SK-N-SH (cell line): Measurements from ENCODE around the gene DUSP10. TPM values are rescaled to one million over a fixed set of nuclear protein-coding genes. Genes with fewer than 3 reads are reported as not detected.

ENCODE experiments used
- CTCF ChIA-PET: fragments of 300-600, 350-600 bp; formaldehyde crosslinking; extraction: SDS; loops from one replicate; lab custom pipeline; 2021; lab: Yijun Ruan, JAX
- POLR2A ChIA-PET: fragments of 350-600 bp; sonication (Branson Sonifier 250); formaldehyde crosslinking; extraction: SDS; loops from one replicate; lab custom pipeline; 2020; ENCODE audit warnings: antibody characterized with exemption, inconsistent platforms; lab: Yijun Ruan, JAX
- DNase-seq: peaks from one replicate; pipeline ENCODE4 v3.0.0; 2012
- H2AFZ ChIP-seq: fragments of 200-600 bp; sonication (generic); 2 replicates; pipeline ENCODE4 v1.8.1; 2016; ENCODE audit warnings: antibody characterized with exemption, mild to moderate bottlenecking, low read depth
- H3F3A ChIP-seq: fragments of 200-600 bp; sonication (generic); replicated peaks from 2 replicates; pipeline ENCODE3; 2016; ENCODE audit warnings: antibody characterized with exemption, mild to moderate bottlenecking; ENCODE audit not compliant: insufficient read depth
- H3K27ac ChIP-seq, 2 experiments: fragments of 200-500 bp in 1 of 2; fragments of 200-600 bp in 1 of 2; sonication (Bioruptor generic) in 1 of 2; sonication (generic), shearing (Covaris generic) in 1 of 2; 2 replicates each; pipeline versions ENCODE4 v1.5.1 to v1.6.1; 2014 to 2016; ENCODE audit warnings: low read depth in 2 of 2, inconsistent platforms in 1 of 2, low read length in 1 of 2, mild to moderate bottlenecking in 1 of 2, mixed read lengths in 1 of 2
- H3K27me3 ChIP-seq: fragments of 200-600 bp; sonication (generic), shearing (Covaris generic); 2 replicates; pipeline ENCODE4 v1.6.1; 2016; ENCODE audit warnings: mixed run types; ENCODE audit not compliant: insufficient read depth
- H3K36me3 ChIP-seq, 2 experiments: fragments of 200-500 bp in 1 of 2; fragments of 200-600 bp in 1 of 2; sonication (Bioruptor generic) in 1 of 2; sonication (generic) in 1 of 2; replicated peaks in 1 of 2; 2 replicates each; pipeline versions ENCODE3 to v1.5.1; 2014 to 2016; ENCODE audit warnings: low read length in 1 of 2, mild to moderate bottlenecking in 1 of 2; ENCODE audit not compliant: insufficient read depth in 2 of 2, control insufficient read depth in 1 of 2
- H3K4me1 ChIP-seq, 2 experiments: fragments of 200-500 bp in 1 of 2; fragments of 200-600 bp in 1 of 2; sonication (Bioruptor generic) in 1 of 2; sonication (generic), shearing (Covaris generic) in 1 of 2; 2 replicates each; pipeline versions ENCODE4 v1.5.1 to v1.6.1; 2014 to 2016; ENCODE audit warnings: low read depth in 1 of 2, low read length in 1 of 2, mixed run types in 1 of 2; ENCODE audit not compliant: insufficient read depth in 2 of 2, control insufficient read depth in 1 of 2
- H3K4me2 ChIP-seq: fragments of 200-600 bp; sonication (generic), shearing (Covaris generic); 2 replicates; pipeline ENCODE4 v1.6.1; 2017; ENCODE audit warnings: mixed run types
- H3K4me3 ChIP-seq, 2 experiments: fragments of 200-500 bp in 1 of 2; fragments of 200-600 bp in 1 of 2; sonication (Bioruptor generic) in 1 of 2; sonication (generic), shearing (Covaris generic) in 1 of 2; 2 replicates each; pipeline versions ENCODE4 v1.5.1 to v1.8.1; 2014 to 2016; ENCODE audit warnings: low read depth in 2 of 2, inconsistent platforms in 1 of 2, low read length in 1 of 2, mild to moderate bottlenecking in 1 of 2, mixed read lengths in 1 of 2, moderate library complexity in 1 of 2
- H3K79me2 ChIP-seq: fragments of 200-600 bp; sonication (generic); 2 replicates; pipeline ENCODE4 v1.8.1; 2017; ENCODE audit warnings: mild to moderate bottlenecking; ENCODE audit not compliant: insufficient read depth
- H3K9ac ChIP-seq: fragments of 200-600 bp; sonication (generic); 2 replicates; pipeline ENCODE4 v1.6.1; 2017; ENCODE audit warnings: mixed run types
- H3K9me2 ChIP-seq: fragments of 200-600 bp; sonication (generic); 2 replicates; pipeline ENCODE4 v1.6.1; 2017; ENCODE audit warnings: mixed run types
- H3K9me3 ChIP-seq: fragments of 200-600 bp; sonication (generic); 2 replicates; pipeline ENCODE4 v1.6.1; 2017; ENCODE audit warnings: mixed run types, mild to moderate bottlenecking, moderate library complexity
- H4K20me1 ChIP-seq: fragments of 200-600 bp; sonication (generic); 2 replicates; pipeline ENCODE4 v1.6.1; 2017; ENCODE audit warnings: mild to moderate bottlenecking, mixed run types; ENCODE audit not compliant: insufficient read depth
- CHD2 ChIP-seq: fragments of 150-350 bp; IDR thresholded peaks from 2 replicates; pipeline ENCODE4 v1.6.1; 2018; ENCODE audit warnings: low read length; ENCODE audit not compliant: partially characterized antibody
- EP300 ChIP-seq, 2 experiments: IDR thresholded peaks; 2 replicates each; pipeline versions ENCODE4 v1.4.0 to v1.6.1; 2012; ENCODE audit warnings: borderline replicate concordance in 1 of 2, low read depth in 1 of 2, low read length in 1 of 2
- EZH2phosphoT487 ChIP-seq: fragments of 200-600 bp; sonication (generic); IDR thresholded peaks from 2 replicates; pipeline ENCODE4 v1.6.1; 2017; ENCODE audit warnings: low read depth, mixed run types, mild to moderate bottlenecking, antibody characterized with exemption, moderate library complexity, borderline replicate concordance
- FOXM1 ChIP-seq: IDR thresholded peaks from 2 replicates; pipeline ENCODE4 v1.4.0; 2012; ENCODE audit warnings: low read depth, mild to moderate bottlenecking
- MEF2A ChIP-seq: IDR thresholded peaks from 2 replicates; pipeline ENCODE4 v1.4.0; 2012; ENCODE audit warnings: low read depth, borderline replicate concordance
- NFIC ChIP-seq: IDR thresholded peaks from 2 replicates; pipeline ENCODE4 v1.4.0; 2012; ENCODE audit warnings: borderline replicate concordance
- NRF1 ChIP-seq: IDR thresholded peaks from 2 replicates; pipeline ENCODE4 v1.6.1; 2012; ENCODE audit warnings: low read depth, mild to moderate bottlenecking, low read length
- RCOR1 ChIP-seq: fragments of 150-350 bp; IDR thresholded peaks from 2 replicates; pipeline ENCODE4 v1.6.1; 2017; ENCODE audit warnings: antibody characterized with exemption, low read length
- SIN3A ChIP-seq: IDR thresholded peaks from 2 replicates; pipeline ENCODE4 v1.6.1; 2012; ENCODE audit warnings: low read depth, mild to moderate bottlenecking, low read length, moderate library complexity, borderline replicate concordance
- SMC3 ChIP-seq: IDR thresholded peaks from 2 replicates; pipeline ENCODE4 v1.6.1; 2012; ENCODE audit warnings: low read depth, low read length, improper control_type of control experiment
- TAF1 ChIP-seq: IDR thresholded peaks from 2 replicates; pipeline ENCODE4 v1.6.1; 2012; ENCODE audit warnings: low read depth, mild to moderate bottlenecking, low read length, moderate library complexity, borderline replicate concordance
- TCF12 ChIP-seq: IDR thresholded peaks from 2 replicates; pipeline ENCODE4 v1.4.0; 2012
- ZBTB33 ChIP-seq: IDR thresholded peaks from 2 replicates; pipeline ENCODE4 v1.4.0; 2012; ENCODE audit warnings: low read depth, borderline replicate concordance
- WGBS: methylation state at CpG from one replicate; pipeline ENCODE4 v1.1.6; 2017; ENCODE audit warnings: low lambda C conversion rate; 5-methylcytosine and 5-hydroxymethylcytosine counted together
- polyA plus RNA-seq, 3 experiments: library from polyadenylated mRNA; depleted of rRNA; stranded (reverse); fragments of >200 nt; gene quantifications; 2 replicates each; pipeline ENCODE4 v1.2.3, GENCODE V29; 2012
- TF ChIP-seq, protein P1 (sequence below): fragments of 150-350 bp; IDR thresholded peaks from 2 replicates; pipeline ENCODE4 v1.6.1; 2016; ENCODE audit warnings: mild to moderate bottlenecking, low read depth, low read length
- TF ChIP-seq, protein P2 (sequence below): IDR thresholded peaks from 2 replicates; pipeline ENCODE4; 2012
- TF ChIP-seq, protein P3 (sequence below): IDR thresholded peaks from 2 replicates; pipeline ENCODE4 v1.6.1; 2012; ENCODE audit warnings: mild to moderate bottlenecking, low read depth, low read length, moderate library complexity

DUSP10 gene
- polyA plus RNA-seq, 1 of the 3 experiments (the other 2 are of a cell fraction) = 6.4 TPM

- Histone ChIP-seq H3K27me3 (no peaks in the 10 kb centered on the region), H3K4me3 (no peak overlapping the region), H3K27ac (no peak overlapping the region), H3K4me1 (no peaks in the 10 kb centered on the region), H4K20me1 (no peaks in the 10 kb centered on the region), H3K36me3 (no peaks in the 10 kb centered on the region), H3K9me2 (no peaks in the 10 kb centered on the region), H3K79me2 (no peaks in the 10 kb centered on the region), H3K4me2 (no peak overlapping the region), H3K9ac (no peak overlapping the region), H2AFZ (no peak overlapping the region), H3K9me3 (no peaks in the 10 kb centered on the region), H3F3A (no peaks in the 10 kb centered on the region)
- ChIA-PET POLR2A (no interaction called here), CTCF (interaction anchor here (0.8 kb wide), 1 partner anchor 12 kb away, joined by 3 read pairs; no protein-coding TSS in a partner anchor)
- DNase-seq = no peak
- no peak for TF ChIP-seq SMC3
- TF ChIP-seq RCOR1 = no peak
- no peak for TF ChIP-seq SIN3A
- TF ChIP-seq EP300 (IDR thresholded peaks at IDR 0.05; ENCODE audit: borderline replicate concordance in 1 of 2, low read depth in 1 of 2, low read length in 1 of 2) = no peak
- TF ChIP-seq NRF1 = no peak
- TF ChIP-seq NFIC = no peak
- TF ChIP-seq MEF2A = no peak
- TF ChIP-seq TAF1 = no peak
- TF ChIP-seq, protein P1, sequence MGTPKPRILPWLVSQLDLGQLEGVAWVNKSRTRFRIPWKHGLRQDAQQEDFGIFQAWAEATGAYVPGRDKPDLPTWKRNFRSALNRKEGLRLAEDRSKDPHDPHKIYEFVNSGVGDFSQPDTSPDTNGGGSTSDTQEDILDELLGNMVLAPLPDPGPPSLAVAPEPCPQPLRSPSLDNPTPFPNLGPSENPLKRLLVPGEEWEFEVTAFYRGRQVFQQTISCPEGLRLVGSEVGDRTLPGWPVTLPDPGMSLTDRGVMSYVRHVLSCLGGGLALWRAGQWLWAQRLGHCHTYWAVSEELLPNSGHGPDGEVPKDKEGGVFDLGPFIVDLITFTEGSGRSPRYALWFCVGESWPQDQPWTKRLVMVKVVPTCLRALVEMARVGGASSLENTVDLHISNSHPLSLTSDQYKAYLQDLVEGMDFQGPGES = no peak
- no peak for TF ChIP-seq TCF12
- no peak for TF ChIP-seq FOXM1
- TF ChIP-seq, protein P2, sequence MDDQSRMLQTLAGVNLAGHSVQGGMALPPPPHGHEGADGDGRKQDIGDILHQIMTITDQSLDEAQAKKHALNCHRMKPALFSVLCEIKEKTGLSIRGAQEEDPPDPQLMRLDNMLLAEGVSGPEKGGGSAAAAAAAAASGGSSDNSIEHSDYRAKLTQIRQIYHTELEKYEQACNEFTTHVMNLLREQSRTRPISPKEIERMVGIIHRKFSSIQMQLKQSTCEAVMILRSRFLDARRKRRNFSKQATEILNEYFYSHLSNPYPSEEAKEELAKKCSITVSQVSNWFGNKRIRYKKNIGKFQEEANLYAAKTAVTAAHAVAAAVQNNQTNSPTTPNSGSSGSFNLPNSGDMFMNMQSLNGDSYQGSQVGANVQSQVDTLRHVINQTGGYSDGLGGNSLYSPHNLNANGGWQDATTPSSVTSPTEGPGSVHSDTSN = no peak
- TF ChIP-seq EZH2phosphoT487 = no peak
- no peak for TF ChIP-seq ZBTB33
- no peak for TF ChIP-seq CHD2
- TF ChIP-seq, protein P3, sequence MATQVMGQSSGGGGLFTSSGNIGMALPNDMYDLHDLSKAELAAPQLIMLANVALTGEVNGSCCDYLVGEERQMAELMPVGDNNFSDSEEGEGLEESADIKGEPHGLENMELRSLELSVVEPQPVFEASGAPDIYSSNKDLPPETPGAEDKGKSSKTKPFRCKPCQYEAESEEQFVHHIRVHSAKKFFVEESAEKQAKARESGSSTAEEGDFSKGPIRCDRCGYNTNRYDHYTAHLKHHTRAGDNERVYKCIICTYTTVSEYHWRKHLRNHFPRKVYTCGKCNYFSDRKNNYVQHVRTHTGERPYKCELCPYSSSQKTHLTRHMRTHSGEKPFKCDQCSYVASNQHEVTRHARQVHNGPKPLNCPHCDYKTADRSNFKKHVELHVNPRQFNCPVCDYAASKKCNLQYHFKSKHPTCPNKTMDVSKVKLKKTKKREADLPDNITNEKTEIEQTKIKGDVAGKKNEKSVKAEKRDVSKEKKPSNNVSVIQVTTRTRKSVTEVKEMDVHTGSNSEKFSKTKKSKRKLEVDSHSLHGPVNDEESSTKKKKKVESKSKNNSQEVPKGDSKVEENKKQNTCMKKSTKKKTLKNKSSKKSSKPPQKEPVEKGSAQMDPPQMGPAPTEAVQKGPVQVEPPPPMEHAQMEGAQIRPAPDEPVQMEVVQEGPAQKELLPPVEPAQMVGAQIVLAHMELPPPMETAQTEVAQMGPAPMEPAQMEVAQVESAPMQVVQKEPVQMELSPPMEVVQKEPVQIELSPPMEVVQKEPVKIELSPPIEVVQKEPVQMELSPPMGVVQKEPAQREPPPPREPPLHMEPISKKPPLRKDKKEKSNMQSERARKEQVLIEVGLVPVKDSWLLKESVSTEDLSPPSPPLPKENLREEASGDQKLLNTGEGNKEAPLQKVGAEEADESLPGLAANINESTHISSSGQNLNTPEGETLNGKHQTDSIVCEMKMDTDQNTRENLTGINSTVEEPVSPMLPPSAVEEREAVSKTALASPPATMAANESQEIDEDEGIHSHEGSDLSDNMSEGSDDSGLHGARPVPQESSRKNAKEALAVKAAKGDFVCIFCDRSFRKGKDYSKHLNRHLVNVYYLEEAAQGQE = no peak
- 81% methylated on average over 6 of the region's 7 CpGs for WGBS
Observed at GRCh38 chr1:221780175-221780574, 38.3 kb upstream of the DUSP10 start.
